Activated T-cell treated with anti-CD3 and anti-CD28 coated beads, Interleukin-2, amount 50 U/mL, for 4 hours (primary cell): ENCODE data around the gene TSPAN14. TPM values are rescaled to one million over a fixed set of nuclear protein-coding genes. Genes with fewer than 3 reads are reported as not detected.
"Not testable (repeated sequence)": the region's sequence is repeated elsewhere in the genome, so short reads cannot be mapped to it uniquely, and the experiment has no call there.

Experiments
- ATAC-seq, 2 donors: fragments of 200-7000 bp; cut with Tn5 transposase; one replicate each; pipeline ENCODE4 v1.10.0; 2021
- DNase-seq: peaks from one replicate; pipeline ENCODE4 v3.0.0-alpha.2; 2020
- H3K27me3 Mint-ChIP-seq: one replicate; pipeline ENCODE4 v1.8.0; 2021; ENCODE audit warnings: low read depth, mixed read lengths
- H3K36me3 Mint-ChIP-seq: one replicate; pipeline ENCODE4 v1.8.0; 2022; ENCODE audit warnings: mixed read lengths; ENCODE audit not compliant: insufficient read depth
- H3K4me1 Mint-ChIP-seq: one replicate; pipeline ENCODE4 v1.8.0; 2021; ENCODE audit warnings: low read depth, mixed read lengths
- H3K4me3 Mint-ChIP-seq: one replicate; pipeline ENCODE4 v1.8.0; 2021; ENCODE audit warnings: mild to moderate bottlenecking, moderate library complexity, mixed read lengths
- H3K9me3 Mint-ChIP-seq: one replicate; pipeline ENCODE4 v1.8.0; 2021; ENCODE audit warnings: mixed read lengths
- total RNA-seq, 3 donors: library from RNA; stranded (reverse); gene quantifications; one replicate each; pipeline ENCODE4 v1.2.1, GENCODE V29; 2021

Gene TSPAN14
- total RNA-seq, 3 donors from 2014 or later, result 31.8 to 36.2 (median 35.0) TPM

DNA sequence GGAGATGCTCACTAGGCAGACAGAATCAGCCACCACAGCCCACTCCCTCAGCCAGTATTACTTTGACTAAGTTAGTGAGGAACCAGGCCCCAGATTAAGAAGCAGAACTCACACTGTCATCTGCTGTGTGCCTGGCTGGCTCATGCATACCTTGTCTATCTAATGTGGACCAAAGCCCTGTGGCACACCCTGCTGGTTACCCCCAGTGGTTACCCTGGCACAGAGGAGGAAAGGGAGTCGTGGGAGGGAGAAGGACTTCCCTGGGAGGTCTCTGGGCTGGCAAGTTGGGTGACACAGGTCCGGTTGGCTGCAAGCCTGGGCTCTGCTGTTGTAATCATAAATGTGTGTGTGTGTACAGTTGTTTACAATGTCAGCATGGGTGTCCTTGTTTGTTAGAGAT, 76.1 kb downstream of the TSPAN14 start:
- no peaks in the 10 kb centered on the region for H3K9me3 Mint-ChIP-seq

DNA sequence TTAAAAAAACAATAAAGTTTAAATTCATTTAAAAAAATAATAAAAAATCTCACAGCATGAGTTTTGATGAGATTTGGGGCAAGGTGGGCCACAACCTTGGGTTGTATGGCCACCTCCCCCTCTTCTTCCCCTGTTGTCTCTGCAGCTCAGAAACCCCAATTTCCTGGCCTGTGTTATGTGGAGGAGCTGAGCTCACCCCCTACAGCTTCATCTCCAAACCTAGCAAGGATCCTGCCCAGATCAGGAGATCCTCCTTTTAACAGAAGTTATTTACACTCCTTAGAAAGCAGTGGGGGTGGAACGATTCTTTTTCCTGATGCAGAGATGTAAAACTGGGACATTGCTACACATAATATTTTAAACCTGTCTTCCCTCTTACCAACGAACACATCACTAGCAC, 76.7 kb downstream of the TSPAN14 start:
- peaks cover 59% of the 10 kb centered on the region for H3K4me1 Mint-ChIP-seq
- ATAC-seq (no peak), DNase-seq (no peak)
- H3K36me3 Mint-ChIP-seq, result no peaks in the 10 kb centered on the region
- H3K9me3 Mint-ChIP-seq, result no peaks in the 10 kb centered on the region
- H3K4me3 Mint-ChIP-seq, result no peak overlapping the region
- H3K27me3 Mint-ChIP-seq, result no peaks in the 10 kb centered on the region

More for the DNA sequence above, 76.1 kb downstream of the TSPAN14 start:
- Mint-ChIP-seq H3K27me3 (no peaks in the 10 kb centered on the region), H3K4me3 (no peak overlapping the region), H3K4me1 (peaks cover 61% of the 10 kb centered on the region), H3K36me3 (no peaks in the 10 kb centered on the region)
- ATAC-seq (peak; percentile 81 to 82), DNase-seq (peak; percentile 27)

DNA sequence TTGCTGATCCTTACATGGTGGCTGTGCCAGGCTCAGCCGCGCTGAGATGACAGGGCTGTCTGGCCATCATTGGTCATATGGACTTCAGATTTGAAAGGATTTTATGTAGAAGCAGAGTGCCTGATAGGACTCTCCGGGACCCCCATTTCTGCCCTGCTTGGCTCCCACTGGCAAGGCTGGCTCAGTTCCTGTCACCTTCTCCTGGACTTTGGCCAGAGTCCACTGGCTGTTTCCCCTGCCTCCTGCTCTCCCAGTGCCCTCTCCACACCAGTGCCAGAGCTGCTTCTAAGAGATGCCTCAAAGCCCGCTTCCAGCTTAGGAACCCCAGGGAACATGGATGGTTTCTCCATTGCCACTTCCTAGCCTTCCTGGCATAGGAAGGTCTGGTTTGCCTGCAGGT, 78.5 kb downstream of the TSPAN14 start:
- H3K36me3 Mint-ChIP-seq, result no peaks in the 10 kb centered on the region
- H3K27me3 Mint-ChIP-seq, result no peaks in the 10 kb centered on the region
- H3K4me3 Mint-ChIP-seq, result no peak overlapping the region
- no peak for DNase-seq
- H3K9me3 Mint-ChIP-seq, result no peaks in the 10 kb centered on the region
- H3K4me1 Mint-ChIP-seq, result peaks cover 50% of the 10 kb centered on the region
- ATAC-seq, result no peak

DNA sequence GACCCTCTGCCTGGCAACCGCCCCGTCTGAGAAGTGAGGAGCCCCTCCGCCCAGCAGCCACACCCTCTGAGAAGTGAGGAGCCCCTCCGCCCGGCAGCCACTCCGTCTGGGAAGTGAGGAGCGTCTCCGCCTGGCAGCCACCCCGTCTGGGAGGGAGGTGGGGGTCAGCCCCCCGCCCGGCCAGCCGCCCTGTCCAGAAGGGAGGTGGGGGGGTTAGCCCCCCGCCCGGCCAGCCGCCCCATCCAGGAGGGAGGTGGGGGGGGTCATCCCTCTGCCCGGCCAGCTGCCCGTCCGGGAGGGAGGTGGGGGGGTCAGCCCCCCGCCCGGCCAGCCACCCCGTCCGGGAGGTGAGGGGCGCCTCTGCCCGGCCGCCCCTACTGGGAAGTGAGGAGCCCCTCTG, 79.9 kb downstream of the TSPAN14 start:
- not testable (repeated sequence) for ATAC-seq, H3K9me3 Mint-ChIP-seq, DNase-seq, H3K4me3 Mint-ChIP-seq, H3K36me3 Mint-ChIP-seq, H3K27me3 Mint-ChIP-seq
- H3K4me1 Mint-ChIP-seq, result peaks cover 38% of the 10 kb centered on the region

DNA sequence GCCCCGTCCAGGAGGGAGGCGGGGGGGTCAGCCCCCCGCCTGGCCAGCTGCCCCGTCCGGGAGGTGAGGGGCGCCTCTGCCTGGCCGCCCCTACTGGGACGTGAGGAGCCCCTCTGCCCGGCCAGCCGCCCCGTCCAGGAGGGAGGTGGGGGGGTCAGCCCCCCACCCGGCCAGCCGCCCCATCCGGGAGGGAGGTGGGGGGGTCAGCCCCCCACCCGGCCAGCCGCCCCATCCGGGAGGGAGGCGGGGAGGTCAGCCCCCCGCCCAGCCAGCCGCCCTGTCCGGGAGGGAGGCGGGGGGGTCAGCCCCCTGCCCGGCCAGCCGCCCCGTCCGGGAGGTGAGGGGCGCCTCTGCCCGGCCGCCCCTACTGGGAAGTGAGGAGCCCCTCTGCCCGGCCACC, 80.5 kb downstream of the TSPAN14 start:
- peaks cover 32% of the 10 kb centered on the region for H3K4me1 Mint-ChIP-seq
- H3K36me3 Mint-ChIP-seq, H3K27me3 Mint-ChIP-seq, DNase-seq, H3K9me3 Mint-ChIP-seq, H3K4me3 Mint-ChIP-seq, ATAC-seq: not testable (repeated sequence)

DNA sequence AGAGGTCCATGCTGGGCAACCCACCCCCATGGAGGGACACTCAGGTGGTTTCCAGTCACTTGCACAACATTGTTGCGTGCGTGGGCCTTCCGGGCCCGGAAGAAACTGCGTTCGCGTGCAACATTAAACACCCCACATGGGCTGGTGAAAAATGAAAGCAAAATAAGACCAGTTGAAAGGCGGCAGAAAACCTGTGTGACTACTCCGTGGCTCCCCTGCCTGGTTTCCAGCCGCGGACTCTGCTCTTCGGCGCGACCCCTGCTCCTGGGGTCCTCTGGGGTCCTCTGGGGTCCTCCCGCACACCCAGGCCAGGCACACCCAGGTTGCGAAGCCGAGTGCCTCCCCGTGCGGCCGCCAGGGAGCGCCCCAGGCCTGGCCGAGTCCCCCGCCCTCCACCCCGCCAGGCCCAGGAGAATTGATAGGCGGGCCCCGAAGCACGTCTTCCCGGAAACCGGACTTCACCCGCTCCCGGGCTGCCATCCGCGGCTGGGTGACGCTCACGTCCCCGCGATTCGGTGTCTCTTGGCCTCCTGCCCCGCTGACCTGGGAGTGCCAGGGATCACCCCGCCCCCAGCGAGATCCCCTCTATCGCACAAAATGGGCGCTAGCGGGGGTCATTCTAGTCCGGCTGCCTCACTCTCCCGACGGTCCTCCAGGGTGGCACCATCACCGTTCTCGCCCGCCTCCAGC, 81.7 kb downstream of the TSPAN14 start:
- ATAC-seq (peak; percentile 82 to 84), DNase-seq (peak; percentile 68)
- Mint-ChIP-seq H3K4me1 (peaks cover 22% of the 10 kb centered on the region), H3K9me3 (no peaks in the 10 kb centered on the region), H3K36me3 (no peaks in the 10 kb centered on the region), H3K27me3 (no peaks in the 10 kb centered on the region), H3K4me3 (peak overlapping the region; percentile 79)

DNA sequence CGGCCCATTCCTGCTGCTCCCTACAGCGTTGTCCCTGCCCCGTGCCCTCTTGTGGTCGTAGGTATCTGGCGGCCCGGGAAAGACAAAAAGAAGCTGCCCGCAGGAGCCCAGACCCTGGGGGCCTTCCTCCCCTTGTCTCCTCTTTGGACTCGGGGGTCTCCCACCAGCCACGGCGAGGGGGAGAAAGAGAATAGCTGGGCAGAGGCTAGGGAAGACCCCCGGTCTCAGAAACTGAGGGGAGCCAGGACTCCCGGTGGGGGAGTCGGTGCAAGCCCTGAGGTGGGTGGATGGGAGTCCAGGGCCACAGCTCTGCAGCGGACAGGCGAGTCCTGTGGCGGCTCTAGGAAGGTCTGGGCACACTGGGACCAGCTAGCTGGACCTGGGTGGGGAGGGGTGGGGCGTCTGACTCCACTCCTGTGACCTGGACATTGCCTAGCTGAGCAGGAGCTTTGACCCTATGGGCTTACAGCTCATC, 82.3 kb downstream of the TSPAN14 start:
- no peaks in the 10 kb centered on the region for H3K36me3 Mint-ChIP-seq
- no peaks in the 10 kb centered on the region for H3K27me3 Mint-ChIP-seq
- peaks cover 20% of the 10 kb centered on the region for H3K4me1 Mint-ChIP-seq
- DNase-seq, result no peak
- peak overlapping the region; percentile 79 for H3K4me3 Mint-ChIP-seq
- ATAC-seq, result no peak
- no peaks in the 10 kb centered on the region for H3K9me3 Mint-ChIP-seq

DNA sequence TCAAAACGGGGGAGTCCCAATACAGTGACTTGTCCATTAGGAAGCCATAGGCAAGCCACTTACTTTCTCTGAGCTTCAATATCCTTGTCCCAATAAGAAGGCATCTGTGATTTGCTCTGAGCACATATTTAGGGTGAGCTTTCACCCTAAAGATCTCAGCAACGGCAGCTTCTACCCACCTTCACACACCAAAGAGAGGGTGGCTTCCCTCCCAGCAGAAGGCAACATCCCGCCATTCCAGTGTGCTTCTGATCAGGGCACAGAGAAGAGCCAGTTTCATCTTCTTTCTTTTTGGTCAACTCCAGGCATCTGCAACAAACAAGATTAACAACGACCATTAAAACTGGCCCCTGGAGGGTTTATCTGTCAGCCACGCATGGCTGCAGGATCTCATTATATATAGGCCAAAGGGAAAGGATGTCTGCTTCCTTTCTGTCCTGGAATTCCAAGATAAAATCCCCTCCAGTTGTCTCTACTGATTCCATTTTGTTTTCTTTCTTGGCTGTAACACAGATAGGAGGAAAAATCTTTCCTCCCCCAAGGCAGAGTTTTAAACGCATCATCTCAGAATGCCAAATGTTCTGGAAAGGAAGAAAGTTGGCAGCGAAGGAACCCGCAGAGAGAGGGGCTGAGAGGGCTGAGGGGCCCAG, 83.1 kb downstream of the TSPAN14 start:
- H3K36me3 Mint-ChIP-seq, result no peaks in the 10 kb centered on the region
- peaks cover 14% of the 10 kb centered on the region for H3K4me1 Mint-ChIP-seq
- H3K9me3 Mint-ChIP-seq, result no peaks in the 10 kb centered on the region
- ATAC-seq, result no peak
- H3K27me3 Mint-ChIP-seq, result no peaks in the 10 kb centered on the region
- no peak overlapping the region for H3K4me3 Mint-ChIP-seq
- no peak for DNase-seq

DNA sequence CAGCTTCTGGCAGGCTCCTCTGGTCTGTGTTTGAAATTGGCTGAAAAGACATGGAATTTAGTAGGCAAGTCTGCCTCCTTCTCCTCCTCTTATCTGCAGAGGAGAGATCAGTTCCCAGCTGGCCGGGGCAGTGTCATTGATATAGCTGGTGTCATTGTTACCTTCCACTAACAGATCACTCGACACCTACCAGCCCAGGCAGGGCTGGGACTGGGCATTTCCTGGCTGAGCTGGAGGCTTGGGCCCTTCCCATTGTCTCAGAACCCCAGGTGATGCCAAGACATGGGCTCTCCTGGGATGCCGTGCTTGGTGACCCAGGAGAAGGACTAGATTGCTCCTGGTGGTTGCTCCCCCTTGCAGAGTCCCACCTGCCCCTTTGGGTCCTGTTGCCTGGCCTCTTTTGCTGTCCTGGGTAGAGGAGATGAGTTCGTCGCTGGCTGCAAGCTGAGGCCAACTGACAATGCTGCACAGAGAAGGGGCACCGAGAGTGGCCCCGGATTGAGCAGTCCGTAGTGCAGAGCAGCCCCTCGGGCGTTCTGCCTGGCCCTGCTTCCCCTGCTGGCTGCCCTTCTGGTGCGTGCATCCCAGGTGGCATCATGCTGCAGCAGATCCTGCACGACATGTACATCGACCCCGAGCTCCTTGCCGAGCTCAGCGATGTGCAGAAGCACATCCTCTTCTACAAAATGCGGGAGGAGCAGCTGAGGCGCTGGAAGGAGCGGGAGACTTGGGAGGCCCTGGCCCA, 83.8 kb downstream of the TSPAN14 start, which contains the start of gene SH2D4B:
SH2D4B (plus strand) TSS at position 167 of the 745 bp plus-strand sequence; CDS start at position 597, 430 bp downstream.
- peak within 1 kb of the TSS; percentile 79 for H3K4me3 Mint-ChIP-seq
- peaks cover 14% of the 10 kb centered on the region for H3K4me1 Mint-ChIP-seq
- no peaks in the 10 kb centered on the region for H3K9me3 Mint-ChIP-seq
- H3K27me3 Mint-ChIP-seq, result no peaks in the 10 kb centered on the region
- ATAC-seq (no peak), DNase-seq (no peak)
- no peaks in the 10 kb centered on the region for H3K36me3 Mint-ChIP-seq

DNA sequence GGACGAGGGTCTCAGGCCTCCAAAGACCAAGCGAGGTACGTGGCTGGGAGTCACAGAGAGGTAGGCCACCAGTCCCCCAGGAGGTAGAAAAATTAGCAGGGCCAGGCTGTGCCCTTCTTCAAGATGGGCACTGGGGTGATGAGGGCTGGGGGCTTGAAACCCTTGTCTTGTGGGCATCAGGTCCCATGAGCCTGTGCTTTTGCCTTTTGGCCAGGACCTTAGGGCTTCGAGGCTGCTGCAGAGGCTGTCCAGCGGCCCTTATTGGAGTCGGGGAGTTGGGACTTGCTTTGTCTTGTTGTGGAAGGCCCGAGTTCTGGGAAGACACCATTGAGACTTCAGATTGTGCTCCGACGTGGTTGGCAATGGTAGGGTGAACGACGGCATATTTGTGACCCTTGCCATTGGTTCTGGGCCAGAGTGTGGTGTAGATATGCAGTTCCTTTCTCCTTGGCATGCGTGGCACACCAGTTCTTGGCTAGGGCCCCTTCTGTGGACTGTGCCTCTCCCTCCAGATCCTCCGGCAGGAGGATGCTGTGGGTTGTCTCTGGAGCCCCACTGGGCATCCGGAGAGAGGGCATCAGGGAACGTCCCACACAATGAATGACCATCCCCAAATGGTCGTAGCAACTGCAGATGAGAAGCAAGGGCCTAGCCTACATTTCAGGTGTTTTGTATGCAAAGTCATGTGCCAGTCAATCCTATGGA, 84.5 kb downstream of the TSPAN14 start:
- ATAC-seq (no peak), DNase-seq (no peak)
- peaks cover 14% of the 10 kb centered on the region for H3K4me1 Mint-ChIP-seq
- no peaks in the 10 kb centered on the region for H3K9me3 Mint-ChIP-seq
- H3K27me3 Mint-ChIP-seq, result no peaks in the 10 kb centered on the region
- no peaks in the 10 kb centered on the region for H3K36me3 Mint-ChIP-seq
- no peak overlapping the region for H3K4me3 Mint-ChIP-seq

DNA sequence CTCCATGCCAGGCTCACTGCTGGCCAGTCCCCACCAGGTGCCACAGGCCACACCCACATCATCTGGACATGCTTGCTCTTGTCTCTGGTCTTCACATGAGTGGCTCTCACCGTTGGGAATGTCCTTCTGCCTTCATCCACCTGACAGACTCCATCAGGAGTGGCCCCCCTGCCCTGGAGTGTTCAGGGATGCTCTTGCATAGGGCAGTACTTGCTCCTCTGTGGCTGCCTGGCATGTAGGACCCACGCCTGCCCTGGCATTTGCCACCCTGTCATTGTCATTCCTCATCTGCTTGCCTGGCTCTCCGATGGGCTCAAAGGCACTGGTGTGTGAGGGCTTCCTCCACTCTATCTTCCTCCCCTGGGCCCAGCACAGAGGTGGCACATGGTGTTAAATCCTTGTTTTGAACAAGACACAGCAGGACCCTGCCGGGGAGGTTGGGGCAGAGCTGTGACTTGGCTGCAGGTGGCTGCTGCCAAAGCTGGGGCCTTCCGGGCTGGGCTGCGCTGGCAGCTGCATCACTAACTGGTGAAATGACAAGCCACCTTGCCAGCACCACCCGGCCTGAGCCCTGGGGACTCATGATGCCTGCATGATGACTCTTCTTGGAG, 85.4 kb downstream of the TSPAN14 start:
- Mint-ChIP-seq H3K9me3 (no peaks in the 10 kb centered on the region), H3K27me3 (no peaks in the 10 kb centered on the region), H3K4me1 (peaks cover 14% of the 10 kb centered on the region), H3K36me3 (no peaks in the 10 kb centered on the region), H3K4me3 (no peak overlapping the region)
- DNase-seq (no peak), ATAC-seq (no peak)

DNA sequence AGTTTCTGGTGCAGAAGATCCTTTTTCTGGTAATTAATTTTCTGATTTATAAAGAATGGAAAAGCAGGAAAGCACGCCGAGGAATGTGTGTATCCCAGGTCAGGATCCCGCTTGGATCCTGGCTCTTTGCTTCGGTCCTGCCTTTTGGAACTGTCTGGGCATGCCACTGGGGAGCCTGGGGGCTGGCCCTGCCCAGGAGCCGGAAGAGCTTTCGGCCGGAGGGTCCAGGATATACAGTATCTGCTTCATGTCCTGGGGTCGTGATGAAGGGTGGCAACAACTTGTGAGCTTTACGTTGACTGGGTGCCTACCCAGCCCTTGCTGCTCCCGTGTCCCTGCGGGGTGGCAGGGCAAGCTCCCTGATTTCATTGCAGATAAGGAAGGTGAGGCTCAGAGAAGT, 86.0 kb downstream of the TSPAN14 start:
- no peak overlapping the region for H3K4me3 Mint-ChIP-seq
- ATAC-seq (no peak), DNase-seq (no peak)
- H3K27me3 Mint-ChIP-seq, result no peaks in the 10 kb centered on the region
- no peaks in the 10 kb centered on the region for H3K36me3 Mint-ChIP-seq
- peaks cover 14% of the 10 kb centered on the region for H3K4me1 Mint-ChIP-seq
- H3K9me3 Mint-ChIP-seq, result no peaks in the 10 kb centered on the region

DNA sequence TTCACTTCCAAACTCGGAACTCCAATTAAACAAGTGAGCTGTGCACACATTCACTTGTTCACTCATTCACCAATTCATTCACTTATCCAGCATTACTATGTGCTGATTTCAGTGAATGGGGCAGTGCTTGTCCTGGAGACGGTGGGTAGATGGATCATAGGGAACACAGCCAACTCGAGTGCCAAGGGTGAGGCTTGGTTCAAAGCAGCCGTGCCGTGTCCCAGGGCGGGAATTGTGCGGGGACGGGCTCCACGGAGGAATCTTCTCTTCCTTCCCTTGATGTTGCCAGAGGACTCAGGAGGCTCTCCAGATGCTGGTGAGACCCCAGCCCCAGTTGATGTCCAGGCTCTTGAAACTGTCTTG, 86.5 kb downstream of the TSPAN14 start:
- ATAC-seq (no peak), DNase-seq (no peak)
- Mint-ChIP-seq H3K9me3 (no peaks in the 10 kb centered on the region), H3K4me3 (no peak overlapping the region), H3K36me3 (no peaks in the 10 kb centered on the region), H3K4me1 (peaks cover 11% of the 10 kb centered on the region), H3K27me3 (no peaks in the 10 kb centered on the region)
